GM18951 (cell line): ENCODE results near the gene GAB1.

Experiments
- POLR2A ChIP-seq: IDR thresholded peaks from 4 replicates; pipeline ENCODE4 v1.6.1; 2011; ENCODE audit warnings: mild to moderate bottlenecking; ENCODE audit not compliant: insufficient read length, insufficient read depth; ENCODE audit errors: extremely low read depth
- in situ Hi-C: fragments of 300-500 bp; cut with MboI; formaldehyde crosslinking; loops from one replicate; pipeline ENCODE4 v1.12.0; 2022; ENCODE audit warnings: low sequenced_read_pairs, mixed read lengths, inconsistent platforms; ENCODE audit not compliant: unreplicated experiment

GAB1 gene

DNA sequence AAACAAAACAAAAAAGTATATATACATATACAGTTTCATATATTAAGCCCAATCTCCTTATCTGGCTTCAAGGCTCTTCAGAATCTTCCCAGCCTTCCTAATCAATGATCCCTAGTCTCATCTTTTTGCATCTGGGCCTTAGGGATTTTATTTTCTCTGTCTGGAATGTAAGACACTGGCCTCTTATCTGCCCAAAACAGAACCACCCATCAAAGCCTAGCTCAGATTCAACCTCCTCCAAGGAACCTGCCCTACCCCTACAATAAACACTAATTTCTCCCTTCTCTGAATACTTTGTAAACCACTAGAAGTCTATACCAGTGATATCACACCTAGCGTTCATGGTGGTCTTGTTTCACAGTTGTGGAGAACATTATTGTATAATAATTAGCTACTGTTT, 23.2 kb upstream of the GAB1 start:
- no peak for TF ChIP-seq POLR2A
- in situ Hi-C loops = no loop called here

DNA sequence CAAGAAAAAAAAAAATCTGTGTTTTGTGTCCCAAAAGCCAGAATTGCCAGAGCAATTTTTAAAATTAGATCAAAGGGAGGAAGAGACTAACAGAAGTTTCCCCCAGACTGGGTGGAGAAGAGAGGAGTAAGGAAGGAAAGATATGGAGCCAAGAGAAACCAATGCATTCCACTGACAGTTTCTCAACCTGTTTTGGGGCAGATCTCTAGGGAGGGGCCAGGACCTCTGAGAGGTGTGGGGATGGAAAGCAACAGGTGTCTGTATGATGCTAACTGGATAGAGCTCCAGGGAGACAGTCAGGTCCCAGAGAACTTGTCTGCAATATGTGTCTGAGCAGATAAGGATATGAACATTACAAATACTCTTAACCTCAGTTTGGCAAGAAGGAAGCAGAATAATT, 22.7 kb upstream of the GAB1 start:
- no peak for TF ChIP-seq POLR2A
- in situ Hi-C loops = no loop called here

DNA sequence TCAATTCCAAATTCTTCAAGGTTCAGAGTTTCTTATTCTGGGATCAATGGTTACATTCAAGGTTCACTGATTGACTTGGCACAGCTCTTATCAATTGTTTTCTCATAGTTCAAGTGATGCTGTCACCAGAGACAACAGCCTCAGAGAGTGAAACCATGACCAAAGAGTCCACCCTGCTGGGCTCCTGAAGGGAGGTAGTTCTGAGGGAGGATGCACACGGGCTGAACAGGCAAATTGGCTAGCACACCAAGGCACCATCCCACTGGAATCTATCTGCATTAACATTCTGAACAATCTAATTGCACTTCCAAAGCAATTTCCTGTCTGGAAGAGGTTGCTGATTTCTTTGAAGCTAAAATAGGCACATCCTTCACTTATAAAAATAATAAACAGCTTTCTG, 16.6 kb upstream of the GAB1 start:
- in situ Hi-C loops = no loop called here
- TF ChIP-seq POLR2A = no peak

DNA sequence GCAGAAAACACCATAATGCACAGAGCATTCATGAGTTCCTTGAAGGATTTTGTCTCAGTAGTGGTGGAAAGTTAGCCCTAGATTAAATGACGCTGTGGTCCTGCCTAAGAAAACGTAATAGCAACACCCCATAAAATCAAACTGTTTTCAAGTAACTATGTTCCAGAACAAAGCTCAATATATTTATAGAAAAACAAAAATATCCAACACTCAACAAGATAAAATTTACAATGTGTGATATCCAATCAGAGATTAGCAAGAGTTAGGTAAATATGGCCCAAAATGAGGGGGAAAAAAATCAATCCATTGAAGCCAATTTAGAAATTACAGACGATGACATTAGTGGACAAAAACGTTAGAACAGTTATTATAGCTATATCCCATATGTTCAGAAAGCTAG, 9.9 kb upstream of the GAB1 start:
- no peak for TF ChIP-seq POLR2A
- in situ Hi-C loops = no loop called here

DNA sequence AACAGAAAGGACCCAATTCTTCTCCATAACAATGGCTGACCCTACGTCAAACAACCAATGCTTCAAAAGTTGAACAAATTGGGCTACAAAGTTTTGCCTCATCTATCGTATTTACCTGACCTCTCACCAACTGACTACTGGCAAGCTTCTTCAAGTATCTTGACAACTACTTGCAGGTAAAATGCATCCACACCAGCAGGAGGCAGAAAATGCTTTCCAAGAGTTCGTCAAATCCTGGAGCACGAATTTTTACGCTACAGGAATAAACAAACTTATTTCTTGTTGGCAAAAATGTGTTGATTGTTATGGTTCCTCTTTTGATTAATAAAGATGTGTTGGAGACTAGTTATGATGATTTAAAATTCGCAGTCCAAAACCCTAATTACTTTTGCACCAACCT, 6.7 kb upstream of the GAB1 start:
- TF ChIP-seq POLR2A = no peak
- in situ Hi-C loops = no loop called here

DNA sequence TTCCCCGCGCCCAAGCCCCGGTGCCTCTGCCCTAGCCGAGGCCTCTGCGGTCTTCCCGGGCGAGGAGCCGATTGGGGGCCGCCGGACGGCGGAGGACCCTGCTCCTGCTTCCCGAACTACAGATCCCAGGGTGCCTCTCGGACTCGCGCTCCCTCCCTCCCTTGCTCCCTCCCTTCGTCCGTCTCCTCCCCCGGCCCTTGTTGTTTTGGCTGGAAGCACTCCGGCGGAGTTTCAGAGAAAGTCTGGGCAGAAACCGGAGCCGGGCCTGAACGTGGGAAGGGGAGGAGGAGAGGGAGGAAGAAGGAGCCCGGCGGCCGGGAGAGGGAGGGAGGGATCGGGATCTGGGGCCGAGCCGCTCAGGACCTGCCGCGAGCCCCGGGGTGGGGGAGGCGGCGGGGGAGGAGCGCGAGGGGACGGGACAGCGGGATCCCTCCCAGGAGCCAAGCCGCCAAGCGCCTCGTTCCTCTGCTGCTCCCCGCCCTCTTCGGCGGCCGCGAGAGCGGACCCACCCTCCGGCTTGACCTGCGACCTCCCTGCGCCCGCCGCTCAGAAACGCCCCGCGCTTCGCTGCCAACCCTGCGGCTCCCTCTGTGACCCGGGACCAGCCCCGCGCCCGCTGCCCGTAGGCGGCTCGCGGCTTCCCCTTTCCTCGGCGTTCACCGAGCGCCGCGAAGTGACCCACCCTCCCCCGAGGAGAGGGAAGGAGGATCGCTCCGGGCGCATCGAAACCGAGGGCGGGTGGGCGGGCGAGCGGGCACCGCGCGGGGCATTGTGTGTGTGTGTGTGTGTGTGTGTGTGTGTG, 496 bp upstream of the GAB1 start:
- peak; percentile 11 for TF ChIP-seq POLR2A

DNA sequence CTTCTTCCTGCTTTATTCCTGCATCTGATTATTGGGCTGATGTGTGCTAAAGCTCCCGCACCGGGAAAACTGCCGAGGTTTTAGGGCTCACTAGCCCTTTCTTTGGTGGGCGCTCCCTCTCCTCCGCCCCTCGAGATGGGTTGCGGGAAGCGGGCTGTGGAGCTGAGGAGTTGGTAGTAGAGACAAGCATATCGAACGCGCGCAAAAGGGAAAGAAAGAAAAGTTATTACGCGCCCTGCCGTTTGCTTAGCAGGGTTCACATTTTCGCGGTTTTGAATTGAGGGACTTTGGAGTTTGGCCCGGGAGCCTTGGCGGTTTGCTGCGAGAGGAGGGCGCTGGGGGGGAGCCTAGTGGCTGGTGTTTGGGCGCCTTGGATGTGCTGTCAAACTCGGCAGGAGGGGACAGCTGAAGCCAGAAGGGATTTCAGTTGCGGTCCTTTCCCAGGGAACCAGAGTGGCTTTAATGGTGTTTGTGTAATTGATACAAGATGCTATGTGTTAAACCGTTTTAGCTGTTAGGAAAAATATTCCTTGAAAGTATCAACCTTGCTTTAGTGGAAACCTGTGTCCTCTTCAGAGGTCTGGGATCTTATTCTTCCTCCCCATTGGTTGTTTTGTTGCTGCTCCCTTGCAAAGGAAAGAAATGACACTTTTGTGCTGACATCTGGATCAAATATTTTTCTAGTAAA, 1.1 kb downstream of the GAB1 start:
- in situ Hi-C loops = no loop called here
- TF ChIP-seq POLR2A = no peak

More for the DNA sequence above, 496 bp upstream of the GAB1 start:
- in situ Hi-C loops = no loop called here

DNA sequence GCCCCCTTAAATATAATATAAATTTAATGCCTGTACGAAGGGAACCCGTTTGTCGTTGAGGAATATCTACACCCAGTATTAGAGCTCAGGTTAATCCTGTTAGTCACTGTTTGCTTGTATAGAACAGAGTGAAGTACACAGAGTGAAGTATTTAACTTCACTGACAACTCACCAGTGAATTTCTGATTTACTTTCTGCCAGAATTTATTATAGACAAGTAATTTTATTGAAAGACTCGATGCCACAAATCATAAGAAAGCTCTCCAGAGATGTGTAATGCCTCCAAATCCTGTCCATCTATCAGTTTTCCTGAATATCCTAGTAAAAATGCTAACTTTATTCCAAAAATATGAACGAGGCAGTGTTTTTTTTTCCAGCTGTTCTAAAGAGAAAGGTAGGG, 1.6 kb downstream of the GAB1 start:
- in situ Hi-C loops = no loop called here
- TF ChIP-seq POLR2A = no peak

DNA sequence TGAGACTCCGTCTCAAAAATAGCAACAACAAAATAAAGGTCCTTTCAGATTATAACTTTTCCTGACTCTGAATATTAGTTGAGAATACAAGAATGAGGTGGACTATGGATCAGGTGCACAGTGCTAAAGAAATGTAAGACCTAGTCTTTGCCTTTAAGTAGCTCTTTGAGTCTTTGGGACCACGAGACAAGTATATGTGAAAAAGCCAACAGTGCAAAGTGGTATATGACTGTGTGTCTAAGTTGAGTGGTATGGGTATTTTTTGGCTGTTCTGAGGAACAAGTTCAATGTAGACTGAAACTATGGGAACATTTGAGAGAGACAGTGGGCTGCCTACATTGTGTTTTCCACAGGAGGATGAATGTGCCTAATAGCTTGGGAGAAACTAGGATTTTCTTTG, 2.8 kb downstream of the GAB1 start:
- in situ Hi-C loops = no loop called here
- TF ChIP-seq POLR2A = no peak

DNA sequence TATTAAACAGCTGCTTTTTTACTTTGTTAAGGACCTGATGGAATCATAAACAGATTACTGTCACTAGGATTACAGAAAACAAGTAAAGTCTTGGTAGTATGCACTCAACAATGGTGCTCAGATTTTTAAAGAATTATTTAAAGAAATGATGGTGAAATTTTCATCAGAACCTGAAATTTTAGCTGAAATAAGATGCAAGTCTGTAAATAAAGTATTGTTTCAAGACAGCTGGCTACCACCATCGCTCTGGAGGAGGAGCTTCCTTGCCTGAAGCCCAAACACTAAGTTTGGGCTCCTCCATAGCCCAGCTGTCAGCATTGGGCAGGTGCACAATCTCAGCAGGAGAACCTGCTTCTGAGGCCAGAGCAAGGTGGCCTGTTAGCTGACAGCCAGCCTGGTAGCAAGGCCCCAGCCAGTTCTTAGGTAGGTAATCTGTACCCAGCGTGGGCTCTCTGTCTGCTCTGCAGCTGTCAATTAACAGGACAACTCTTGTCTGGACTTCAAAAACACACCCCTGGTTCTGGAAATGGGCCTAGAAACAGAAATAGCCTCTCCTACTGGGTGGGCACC, 4.6 kb downstream of the GAB1 start:
- in situ Hi-C loops = no loop called here
- no peak for TF ChIP-seq POLR2A

DNA sequence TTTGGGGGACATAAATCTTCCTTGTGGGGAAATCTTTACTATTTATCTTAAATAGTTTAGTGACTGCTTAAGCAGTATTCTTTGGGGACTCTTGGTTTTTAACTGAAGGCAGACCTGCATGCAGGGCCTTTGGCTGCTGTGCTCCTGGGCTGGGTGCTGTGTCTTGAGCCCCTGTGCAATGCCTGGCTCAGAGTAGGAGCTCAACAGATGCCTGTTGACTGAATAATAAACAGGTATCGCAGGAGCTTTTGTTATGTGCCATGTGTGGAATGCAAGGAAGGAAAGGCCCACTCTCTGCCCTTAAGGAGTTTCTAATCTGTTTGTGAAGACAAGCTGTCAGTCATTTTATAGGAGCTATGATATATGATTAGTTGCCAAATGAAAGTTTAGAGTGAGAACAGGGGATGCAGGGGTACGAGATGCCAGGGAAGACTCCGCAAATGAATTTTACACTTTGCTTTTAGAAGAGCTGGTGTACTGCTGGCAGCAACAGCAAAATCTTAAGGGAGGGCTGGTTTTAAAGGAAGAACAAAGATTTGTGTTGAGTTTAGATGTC, 6.7 kb downstream of the GAB1 start:
- in situ Hi-C loops = no loop called here
- TF ChIP-seq POLR2A = no peak

DNA sequence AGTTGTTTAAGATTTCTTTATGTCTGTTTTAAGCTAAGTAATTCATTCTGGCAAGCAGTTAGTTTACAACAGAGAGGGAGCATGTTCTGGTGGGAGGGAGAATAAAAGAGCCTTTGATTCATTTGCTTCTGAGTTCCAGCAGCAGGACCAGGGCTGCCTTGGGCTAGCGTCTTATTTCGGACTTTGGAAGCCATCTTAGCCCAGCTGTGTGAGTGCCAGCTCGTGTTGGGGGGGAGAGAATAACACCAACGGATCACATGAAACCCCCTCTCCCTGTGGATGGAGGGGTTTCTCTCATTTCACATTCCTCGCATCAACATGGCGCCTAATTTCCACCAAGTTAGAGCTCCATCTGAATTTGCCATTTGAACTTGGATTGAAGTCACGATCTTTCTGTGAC, 7.4 kb downstream of the GAB1 start:
- in situ Hi-C loops = no loop called here

DNA sequence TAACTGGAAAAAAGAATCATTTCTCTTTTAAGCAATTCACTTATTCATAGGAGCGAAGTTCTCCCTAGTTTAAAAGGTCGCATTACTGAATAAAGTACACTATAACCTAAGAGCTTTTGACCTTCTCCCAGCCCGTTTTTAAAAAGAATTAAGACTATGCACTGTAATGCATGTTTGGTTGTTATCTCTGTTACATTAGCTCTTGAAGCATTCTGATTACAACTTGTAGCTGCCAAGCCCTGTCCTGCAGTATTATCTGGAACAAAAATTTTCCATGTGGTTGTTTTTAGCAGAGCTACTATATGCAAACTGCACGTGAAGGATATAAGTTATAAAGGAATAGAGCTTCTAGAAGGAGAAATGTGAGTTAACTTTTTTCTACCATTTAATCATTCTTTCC, 8.1 kb downstream of the GAB1 start:
- TF ChIP-seq POLR2A = no peak
- in situ Hi-C loops = no loop called here

More for the DNA sequence above, 7.4 kb downstream of the GAB1 start:
- TF ChIP-seq POLR2A = no peak
